ENCODE measurements around the gene RPGR. TPM values are rescaled to one million over a fixed set of nuclear protein-coding genes. Genes with fewer than 3 reads are reported as not detected.

Gene RPGR
- total RNA-seq, 1 experiment from 2014 or later = 10.4 TPM

GRCh38 chrX:38260231-38260630 is 67.1 kb downstream of the RPGR start:
- RAD21 ChIA-PET (ENCODE audit: low non-redundant PET in 1 of 2, low total read pairs in 2 of 2, uncharacterized antibody in 2 of 2, unreplicated experiment in 2 of 2) = no interaction called here
- CTCF ChIA-PET = interaction anchor here (0.7 to 1.3 kb wide), 4 partner anchors 10 to 67 kb away, joined by 3 to 4 read pairs (median 3); partner anchors contain the start of gene RPGR
- no peaks in the 10 kb centered on the region for H4K20me1 ChIP-seq (ENCODE audit: insufficient read depth)
- no TSS peak for BruUV-seq (replicated peaks)
- H2AFZ ChIP-seq (ENCODE audit: low read depth, low read length, poor library complexity, severe bottlenecking) = peak overlapping the region; percentile 61
- H3K4me2 ChIP-seq (ENCODE audit: low read length) = peak overlapping the region; percentile 41; the same call in 1 of the 2 replicates
- no peak overlapping the region for H3K9ac ChIP-seq (ENCODE audit: low read length)
- ATAC-seq = peak; percentile 87
- no peaks in the 10 kb centered on the region for H3K9me3 ChIP-seq (ENCODE audit: control insufficient read depth in 1 of 2, insufficient read depth in 1 of 2, low read depth in 1 of 2, low read length in 2 of 2)
- intact Hi-C loops (cut with micrococcal nuclease) = loop anchor here (1.0 kb wide), 1 partner anchor 67 kb away; the partner anchor contains the start of gene RPGR
- no peaks in the 10 kb centered on the region for H3K9me2 ChIP-seq (ENCODE audit: insufficient read depth)
- H3K27ac ChIP-seq (ENCODE audit: low read depth, low read length) = no peak overlapping the region
- DNase-seq (ENCODE audit: low read depth, low spot score) = peak; percentile 23
- H3K27me3 ChIP-seq (ENCODE audit: insufficient read depth, low read length) = no peaks in the 10 kb centered on the region
- no peaks in the 10 kb centered on the region for H3K36me3 ChIP-seq (ENCODE audit: control insufficient read depth in 1 of 2, insufficient read depth in 2 of 2, low read length in 2 of 2)
- POLR2A ChIA-PET = interaction anchor here (0.5 kb wide), 1 partner anchor 67 kb away, joined by 3 read pairs; the partner anchor contains the start of gene RPGR
- H3K4me3 ChIP-seq (replicated peaks in 1 of 2; ENCODE audit: low read depth in 1 of 2, low read length in 2 of 2) = no peak overlapping the region
- no peaks in the 10 kb centered on the region for H3K79me2 ChIP-seq (ENCODE audit: insufficient read depth, low read length)
- H3K4me1 ChIP-seq (ENCODE audit: control insufficient read depth in 1 of 2, insufficient read depth in 2 of 2, low read length in 2 of 2) = peaks cover 0 to 4% of the 10 kb centered on the region in 2 experiments; a peak in 2 of 4 replicates
- TF ChIP-seq RAD21 (IDR thresholded peaks at IDR 0.05; ENCODE audit: low read depth) (peak; percentile 46), ZBTB33 (IDR thresholded peaks at IDR 0.05; ENCODE audit: extremely low read depth, insufficient replicate concordance, low read length) (no peak)
- TF ChIP-seq, protein P1, sequence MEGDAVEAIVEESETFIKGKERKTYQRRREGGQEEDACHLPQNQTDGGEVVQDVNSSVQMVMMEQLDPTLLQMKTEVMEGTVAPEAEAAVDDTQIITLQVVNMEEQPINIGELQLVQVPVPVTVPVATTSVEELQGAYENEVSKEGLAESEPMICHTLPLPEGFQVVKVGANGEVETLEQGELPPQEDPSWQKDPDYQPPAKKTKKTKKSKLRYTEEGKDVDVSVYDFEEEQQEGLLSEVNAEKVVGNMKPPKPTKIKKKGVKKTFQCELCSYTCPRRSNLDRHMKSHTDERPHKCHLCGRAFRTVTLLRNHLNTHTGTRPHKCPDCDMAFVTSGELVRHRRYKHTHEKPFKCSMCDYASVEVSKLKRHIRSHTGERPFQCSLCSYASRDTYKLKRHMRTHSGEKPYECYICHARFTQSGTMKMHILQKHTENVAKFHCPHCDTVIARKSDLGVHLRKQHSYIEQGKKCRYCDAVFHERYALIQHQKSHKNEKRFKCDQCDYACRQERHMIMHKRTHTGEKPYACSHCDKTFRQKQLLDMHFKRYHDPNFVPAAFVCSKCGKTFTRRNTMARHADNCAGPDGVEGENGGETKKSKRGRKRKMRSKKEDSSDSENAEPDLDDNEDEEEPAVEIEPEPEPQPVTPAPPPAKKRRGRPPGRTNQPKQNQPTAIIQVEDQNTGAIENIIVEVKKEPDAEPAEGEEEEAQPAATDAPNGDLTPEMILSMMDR (IDR thresholded peaks at IDR 0.05 in 2 of 3, conservative IDR thresholded peaks at IDR 0.05 in 1 of 3; ENCODE audit: borderline replicate concordance in 1 of 3, insufficient read depth in 1 of 3, low read depth in 2 of 3, low read length in 2 of 3) = peak; percentile 38 to 54 (median 52); a peak in 5 of 6 replicates
